Lung (tissue), 12 donors: Measurements from ENCODE around the gene MTX2. TPM values are rescaled to one million over a fixed set of nuclear protein-coding genes. Genes with fewer than 3 reads are reported as not detected.
"Not testable (repeated sequence)": the region's sequence is repeated elsewhere in the genome, so short reads cannot be mapped to it uniquely, and the experiment has no call there.

Source experiments
- ATAC-seq: fragments of 200-7000 bp; cut with Tn5 transposase; one replicate; pipeline ENCODE4 v1.9.1; 2020; ENCODE audit warnings: moderate number of reproducible peaks; ENCODE audit not compliant: insufficient read depth, low FRiP score
- DNase-seq, 3 donors: peaks; one replicate each; pipeline ENCODE4 v3.0.0-alpha.2; 2013 to 2017
- H3K27ac ChIP-seq, 2 donors: one replicate each; pipeline ENCODE4 v1.5.1; 2013; ENCODE audit warnings: mild to moderate bottlenecking in 2 of 2, moderate library complexity in 2 of 2, control low read depth in 1 of 2, inconsistent platforms in 1 of 2, low read depth in 1 of 2, low read length in 1 of 2
- H3K27me3 ChIP-seq, 3 donors: one replicate each; pipeline ENCODE4 v1.5.1; 2013; ENCODE audit warnings: low read length in 2 of 3; ENCODE audit not compliant: control insufficient read depth in 3 of 3, insufficient read depth in 3 of 3
- H3K36me3 ChIP-seq, 4 donors: one replicate each; pipeline ENCODE4 v1.5.1; 2013; ENCODE audit warnings: low read length in 4 of 4, mild to moderate bottlenecking in 1 of 4, moderate library complexity in 1 of 4; ENCODE audit not compliant: control insufficient read depth in 4 of 4, insufficient read depth in 4 of 4
- H3K4me1 ChIP-seq, 5 donors: one replicate each; pipeline ENCODE4 v1.5.1; 2013; ENCODE audit warnings: low read length in 5 of 5, mild to moderate bottlenecking in 2 of 5, moderate library complexity in 1 of 5; ENCODE audit not compliant: control insufficient read depth in 5 of 5, insufficient read depth in 5 of 5
- H3K4me3 ChIP-seq: one replicate; pipeline ENCODE4 v1.5.1; 2013; ENCODE audit warnings: mild to moderate bottlenecking, control low read depth, moderate library complexity
- H3K9ac ChIP-seq, 2 donors: one replicate each; pipeline ENCODE4 v1.5.1; 2013; ENCODE audit warnings: low read length in 2 of 2, control low read depth in 1 of 2; ENCODE audit not compliant: insufficient read depth in 1 of 2
- H3K9me3 ChIP-seq, 4 donors: one replicate each; pipeline ENCODE4 v1.5.1; 2013; ENCODE audit warnings: low read length in 3 of 4, mild to moderate bottlenecking in 1 of 4, moderate library complexity in 1 of 4; ENCODE audit not compliant: control insufficient read depth in 4 of 4, insufficient read depth in 3 of 4
- CTCF ChIP-seq: IDR thresholded peaks from 2 replicates; pipeline ENCODE4 v1.5.1; 2012; ENCODE audit warnings: mild to moderate bottlenecking; ENCODE audit errors: control extremely low read depth, extremely low read depth
- WGBS, 2 donors: extraction: QIAGEN DNeasy Blood & Tissue Kit; methylation state at CpG; one replicate each; pipeline ENCODE4 v1.1.7; 2013; 5-methylcytosine and 5-hydroxymethylcytosine counted together
- polyA plus RNA-seq, 2 donors: library from polyadenylated mRNA; stranded (reverse); fragments of 200-250 nt; gene quantifications; one replicate each; pipeline ENCODE4 v1.2.1, GENCODE V29; 2013
- total RNA-seq, 2 donors: library from RNA; depleted of rRNA in 1 of 2; stranded (reverse); fragments of >200 nt in 1 of 2; gene quantifications; one replicate each; pipeline ENCODE4 v1.2.1, GENCODE V29; 2014 to 2021
- donor health status: control.
- donor health status: control.
- donor health status: Bipolar disorder and iron deficiency.
- donor health status: healthy.
- donor health status: DM: yes; HTN: yes; CAD: no.

Gene MTX2
- total and polyA plus RNA-seq, 4 donors = 20.2 to 42.1 (median 27.7) TPM

DNA sequence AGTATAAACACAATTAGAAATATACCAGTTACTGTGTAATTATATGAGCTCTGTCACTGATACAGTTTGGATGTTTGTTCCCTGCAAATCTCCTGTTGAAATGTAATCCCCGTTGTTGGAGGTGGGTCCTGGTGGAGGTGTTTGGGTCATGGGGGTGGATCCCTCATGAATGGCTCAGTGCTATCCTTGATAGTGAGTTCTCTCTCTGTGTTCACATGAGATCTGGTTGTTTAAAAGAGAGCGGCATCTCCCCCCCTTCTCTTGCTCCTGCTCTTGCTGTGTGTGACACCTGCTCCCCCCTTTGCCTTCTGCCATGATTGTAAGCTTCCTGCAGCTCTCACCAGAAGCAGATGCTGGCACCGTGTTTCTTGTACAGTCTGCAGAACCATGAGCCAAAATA lies 24.1 kb downstream of the MTX2 start:
- DNase-seq = no peak
- no peaks in the 10 kb centered on the region for H3K9me3 ChIP-seq
- no peak for TF ChIP-seq CTCF
- ATAC-seq = no peak
- H3K27ac ChIP-seq = no peak overlapping the region
- no peaks in the 10 kb centered on the region for H3K27me3 ChIP-seq
- H3K36me3 ChIP-seq = no peaks in the 10 kb centered on the region
- peaks cover 0 to 11% (median 5%) of the 10 kb centered on the region in 5 donors for H3K4me1 ChIP-seq
- H3K9ac ChIP-seq = no peak overlapping the region
- no peak overlapping the region for H3K4me3 ChIP-seq
- 82 to 89% methylated on average over 3 of the region's 3 CpGs for WGBS, 2 donors

DNA sequence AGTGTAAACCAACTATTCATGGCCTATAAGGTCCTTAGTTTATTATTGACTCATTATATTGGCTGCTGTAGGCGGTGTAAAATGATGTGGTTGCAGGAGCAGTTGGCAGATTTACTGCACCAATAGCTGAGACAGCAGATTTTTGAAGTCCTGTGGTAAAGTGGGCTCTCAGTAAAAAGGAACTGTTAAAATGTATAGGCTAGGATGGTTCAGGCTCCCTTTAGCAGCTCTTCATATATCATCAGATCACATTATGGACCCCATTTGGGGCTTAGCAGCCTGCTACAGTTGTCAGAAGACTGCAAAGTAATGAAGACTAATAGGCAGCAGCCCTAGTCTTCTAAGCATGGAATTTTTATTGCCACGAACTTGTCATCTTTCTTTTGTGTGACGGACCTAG lies 27.8 kb downstream of the MTX2 start:
- H3K4me1 ChIP-seq = peaks cover 0 to 4% (median 0%) of the 10 kb centered on the region in 5 donors
- no peaks in the 10 kb centered on the region for H3K36me3 ChIP-seq
- H3K9me3 ChIP-seq = no peaks in the 10 kb centered on the region
- no peak for ATAC-seq
- 70 to 88% methylated on average over 3 of the region's 3 CpGs for WGBS, 2 donors
- no peak overlapping the region for H3K9ac ChIP-seq
- H3K27ac ChIP-seq = no peak overlapping the region
- TF ChIP-seq CTCF = no peak
- H3K4me3 ChIP-seq = no peak overlapping the region
- DNase-seq = no peak
- H3K27me3 ChIP-seq = no peaks in the 10 kb centered on the region

DNA sequence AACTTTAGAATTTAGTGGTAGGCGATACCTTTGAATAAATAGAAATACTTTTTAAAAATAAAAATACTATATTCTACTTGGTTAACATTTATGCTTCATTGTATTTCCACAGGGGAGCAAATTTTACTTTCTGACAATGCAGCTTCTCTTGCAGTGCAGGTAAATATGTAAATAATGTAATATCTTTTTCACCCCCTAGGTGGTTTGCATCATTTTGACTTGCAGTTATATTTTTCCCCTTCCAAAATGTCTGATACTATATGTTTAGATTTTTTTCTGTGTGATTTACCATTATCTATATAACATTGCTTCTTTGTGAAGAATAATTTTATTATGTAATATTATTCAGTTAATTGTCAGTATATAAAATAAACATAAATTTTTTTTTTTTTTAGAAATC lies 28.5 kb downstream of the MTX2 start:
- DNase-seq = no peak
- H3K4me3 ChIP-seq = no peak overlapping the region
- H3K27ac ChIP-seq = no peak overlapping the region
- no peak for TF ChIP-seq CTCF
- 98% methylated on average over 1 of the region's 1 CpG for WGBS, 2 donors
- no peak for ATAC-seq
- no peak overlapping the region for H3K9ac ChIP-seq
- H3K36me3 ChIP-seq = no peaks in the 10 kb centered on the region
- no peaks in the 10 kb centered on the region for H3K27me3 ChIP-seq
- H3K9me3 ChIP-seq = no peaks in the 10 kb centered on the region
- peaks cover 0 to 4% (median 0%) of the 10 kb centered on the region in 5 donors for H3K4me1 ChIP-seq

GRCh38 chr2:176306020-176306419 lies 36.8 kb downstream of the MTX2 start:
- not testable (repeated sequence) for ATAC-seq, H3K36me3 ChIP-seq, H3K4me3 ChIP-seq, H3K9ac ChIP-seq, DNase-seq, H3K27ac ChIP-seq, H3K4me1 ChIP-seq, H3K27me3 ChIP-seq, H3K9me3 ChIP-seq
- 90 to 100% methylated on average over 1 of the region's 1 CpG for WGBS, 2 donors
